DND-41 (cell line): ENCODE measurements around the gene NECTIN2.

Experiments used
- ATAC-seq: fragments of 200-7000 bp; cut with Tn5 transposase; 3 replicates; pipeline ENCODE4 v1.9.1; 2021; ENCODE audit warnings: low read depth; ENCODE audit not compliant: insufficient read depth
- DNase-seq: peaks from one replicate; pipeline ENCODE4 v3.0.0-alpha.2; 2020
- H2AFZ ChIP-seq: 2 replicates; pipeline ENCODE4 v1.6.0; 2012; ENCODE audit warnings: low read depth, low read length
- H3K27ac ChIP-seq: 2 replicates; pipeline ENCODE4 v1.5.1; 2012; ENCODE audit warnings: low read length, inconsistent platforms
- H3K27me3 ChIP-seq: fragments of 200-600 bp; sonication (generic); 2 replicates; pipeline ENCODE4 v1.6.0; 2012; ENCODE audit warnings: low read length, mild to moderate bottlenecking, inconsistent platforms; ENCODE audit not compliant: insufficient read depth, poor library complexity
- H3K36me3 ChIP-seq: 2 replicates; pipeline ENCODE4 v1.5.1; 2012; ENCODE audit warnings: low read length, inconsistent platforms; ENCODE audit not compliant: insufficient read depth
- H3K4me1 ChIP-seq: 2 replicates; pipeline ENCODE4 v1.5.1; 2012; ENCODE audit warnings: mild to moderate bottlenecking, low read length; ENCODE audit not compliant: insufficient read depth
- H3K4me2 ChIP-seq: 2 replicates; pipeline ENCODE4 v1.6.0; 2012; ENCODE audit warnings: mild to moderate bottlenecking, moderate library complexity, low read length, inconsistent platforms; ENCODE audit not compliant: insufficient read depth
- H3K4me3 ChIP-seq, 2 experiments: fragments of 200-600 bp in 1 of 2; shearing (Covaris generic) in 1 of 2; 2 replicates each; pipeline ENCODE4 v1.5.1; 2012 to 2016; ENCODE audit warnings: inconsistent platforms in 2 of 2, low read length in 2 of 2, mild to moderate bottlenecking in 2 of 2, low read depth in 1 of 2, moderate library complexity in 1 of 2
- H3K79me2 ChIP-seq: 2 replicates; pipeline ENCODE4 v1.6.0; 2012; ENCODE audit warnings: low read length, inconsistent platforms; ENCODE audit not compliant: insufficient read depth
- H3K9ac ChIP-seq: 2 replicates; pipeline ENCODE4 v1.6.0; 2012; ENCODE audit warnings: low read depth, mild to moderate bottlenecking, inconsistent platforms, low read length, moderate library complexity
- H3K9me3 ChIP-seq: 2 replicates; pipeline ENCODE4 v1.5.1; 2012; ENCODE audit warnings: low read length, moderate library complexity, mild to moderate bottlenecking, inconsistent platforms; ENCODE audit not compliant: insufficient read depth, severe bottlenecking
- H4K20me1 ChIP-seq: 2 replicates; pipeline ENCODE4 v1.6.0; 2012; ENCODE audit warnings: low read length; ENCODE audit not compliant: insufficient read depth
- CTCF ChIP-seq: IDR thresholded peaks from 2 replicates; pipeline ENCODE4 v1.5.1; 2012; ENCODE audit warnings: borderline replicate concordance, low read length, moderate library complexity, mild to moderate bottlenecking; ENCODE audit not compliant: poor library complexity, severe bottlenecking; ENCODE audit errors: extremely low read depth
- EZH2 ChIP-seq: IDR thresholded peaks from 3 replicates; pipeline ENCODE4 v1.6.1; 2012; ENCODE audit warnings: borderline replicate concordance, low read depth, mild to moderate bottlenecking, moderate library complexity, low read length, inconsistent platforms; ENCODE audit not compliant: severe bottlenecking

The NECTIN2 gene

DNA sequence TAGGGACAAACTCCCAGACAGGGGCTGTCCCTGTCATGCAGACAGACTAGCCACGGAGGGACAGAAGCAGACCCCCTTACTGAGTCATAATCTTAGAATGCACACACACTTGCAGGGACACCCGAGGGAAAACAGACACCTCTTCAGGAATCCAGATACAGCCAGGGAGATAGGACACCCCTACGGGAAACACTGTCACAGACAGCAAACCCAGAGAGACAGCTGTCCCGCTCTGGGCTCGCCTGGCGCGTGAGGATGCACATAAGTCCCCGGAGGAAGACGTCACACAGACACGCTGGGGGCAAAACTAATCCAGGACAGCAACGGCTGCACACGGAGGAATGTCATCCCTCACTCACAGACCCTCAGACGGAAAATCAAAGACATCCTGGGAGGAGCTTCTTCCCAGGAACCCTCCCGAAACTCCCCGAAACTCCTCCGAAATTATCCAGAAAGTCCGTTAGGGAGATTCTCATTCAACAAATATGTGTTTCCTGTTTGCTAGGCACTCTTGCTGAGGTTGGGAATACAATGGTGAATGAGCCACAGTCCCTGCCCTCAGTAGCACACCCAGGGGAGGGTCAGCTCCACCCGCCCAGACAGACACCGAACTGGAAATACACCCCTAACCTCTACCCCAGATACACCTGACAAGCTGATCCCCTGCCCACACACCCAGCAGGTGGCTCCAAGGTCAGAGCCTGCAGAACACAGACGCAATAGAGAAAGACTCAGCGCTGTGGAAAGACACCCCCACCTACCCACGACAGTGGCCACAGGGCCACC lies 29.8 kb downstream of the NECTIN2 start:
- no peak overlapping the region for H3K4me3 ChIP-seq
- H3K27me3 ChIP-seq = no peaks in the 10 kb centered on the region
- no peak for ATAC-seq
- H4K20me1 ChIP-seq = no peaks in the 10 kb centered on the region
- H3K4me1 ChIP-seq = no peaks in the 10 kb centered on the region
- no peaks in the 10 kb centered on the region for H3K9me3 ChIP-seq
- no peaks in the 10 kb centered on the region for H3K79me2 ChIP-seq
- no peak overlapping the region for H2AFZ ChIP-seq
- H3K9ac ChIP-seq = no peak overlapping the region
- DNase-seq = no peak
- H3K36me3 ChIP-seq = no peaks in the 10 kb centered on the region
- no peak overlapping the region for H3K4me2 ChIP-seq
- TF ChIP-seq CTCF = no peak
- TF ChIP-seq EZH2 = no peak
- H3K27ac ChIP-seq = no peak overlapping the region

DNA sequence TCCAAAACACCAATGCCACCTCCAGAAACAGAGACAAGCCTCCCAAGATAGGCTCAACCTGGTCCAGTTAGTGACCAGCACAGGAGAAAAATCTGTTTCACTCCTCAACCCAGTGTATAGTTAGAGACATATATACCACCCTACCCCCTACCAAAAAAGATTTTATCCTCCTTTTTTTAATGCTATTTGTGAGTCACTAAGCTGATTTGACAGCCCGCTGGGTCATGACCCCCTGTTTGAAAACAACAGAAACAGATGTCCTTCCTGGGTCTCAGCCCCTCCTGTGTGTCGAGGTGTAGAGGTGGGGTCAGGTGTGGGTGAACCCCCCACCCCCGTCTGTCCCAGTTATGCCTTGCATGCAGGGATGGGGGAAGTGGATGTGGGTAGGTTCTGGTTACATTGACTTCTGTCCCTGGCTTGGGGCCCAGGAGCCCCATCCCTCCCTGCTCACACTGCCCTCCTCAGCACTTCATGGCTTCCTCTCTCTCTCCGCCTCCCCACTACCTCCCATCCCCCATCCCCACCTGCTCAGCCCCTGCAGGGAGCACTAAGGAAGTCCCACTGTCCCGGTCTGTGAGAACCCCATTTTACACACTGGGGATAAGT lies 30.9 kb downstream of the NECTIN2 start:
- Histone ChIP-seq H3K36me3 (no peaks in the 10 kb centered on the region), H3K4me2 (no peak overlapping the region)

GRCh38 chr19:44878120-44878865 lies 32.2 kb downstream of the NECTIN2 start:
- H3K9me3 ChIP-seq = no peaks in the 10 kb centered on the region
- H3K4me3 ChIP-seq = no peak overlapping the region
- ATAC-seq = no peak
- H3K79me2 ChIP-seq = no peaks in the 10 kb centered on the region
- H3K27ac ChIP-seq = no peak overlapping the region
- H3K27me3 ChIP-seq = no peaks in the 10 kb centered on the region
- H2AFZ ChIP-seq = no peak overlapping the region
- H3K4me1 ChIP-seq = no peaks in the 10 kb centered on the region
- no peak for DNase-seq
- no peak overlapping the region for H3K4me2 ChIP-seq
- no peak for TF ChIP-seq EZH2
- TF ChIP-seq CTCF = no peak
- H3K36me3 ChIP-seq = no peaks in the 10 kb centered on the region
- no peak overlapping the region for H3K9ac ChIP-seq
- H4K20me1 ChIP-seq = no peaks in the 10 kb centered on the region

More for the DNA sequence above, 30.9 kb downstream of the NECTIN2 start:
- Histone ChIP-seq H3K4me3 (no peak overlapping the region), H3K9me3 (no peaks in the 10 kb centered on the region), H3K27ac (no peak overlapping the region), H3K27me3 (no peaks in the 10 kb centered on the region), H4K20me1 (no peaks in the 10 kb centered on the region), H3K4me1 (no peaks in the 10 kb centered on the region), H3K9ac (no peak overlapping the region), H3K79me2 (no peaks in the 10 kb centered on the region), H2AFZ (no peak overlapping the region)
- ATAC-seq = peak; percentile 42; the same call in 1 of the 3 replicates
- DNase-seq = peak; percentile 26
- TF ChIP-seq CTCF (no peak), EZH2 (no peak)
